IMR-90 (cell line): ENCODE results near the gene FBXO15. TPM values are rescaled to one million over a fixed set of nuclear protein-coding genes. Genes with fewer than 3 reads are reported as not detected.

ENCODE experiments used
- ATAC-seq: fragments of 200-7000 bp; cut with Tn5 transposase; 2 replicates; pipeline ENCODE4 v1.9.1; 2020; ENCODE audit warnings: low read depth, mild to moderate bottlenecking, moderate library complexity
- BruUV-seq: library from RNA; stranded (reverse); fragments of 400-500 nt; replicated peaks from 2 replicates; lab custom pipeline; 2021; lab: Mats Ljungman, UMichigan
- CTCF ChIA-PET: fragments of 300-600 bp; formaldehyde crosslinking; extraction: SDS; loops from one replicate; lab custom pipeline; 2021; ENCODE audit warnings: antibody characterized with exemption; lab: Yijun Ruan, JAX
- POLR2A ChIA-PET: fragments of 300-600 bp; sonication (Branson Sonifier 250); formaldehyde crosslinking; loops from one replicate; lab custom pipeline; 2022; ENCODE audit warnings: antibody characterized with exemption; ENCODE audit not compliant: unreplicated experiment; lab: Charles Lee
- DNase-seq: peaks from one replicate; pipeline ENCODE4 v3.0.0; 2013
- H2AFZ ChIP-seq: replicated peaks from 2 replicates; pipeline ENCODE3; 2013; ENCODE audit warnings: low read length, mild to moderate bottlenecking; ENCODE audit not compliant: poor library complexity
- H2AK5ac ChIP-seq: 2 replicates; pipeline ENCODE4 v1.6.1; 2013; ENCODE audit warnings: low read depth, low read length, inconsistent platforms
- H2AK9ac ChIP-seq: replicated peaks from 2 replicates; pipeline ENCODE3; 2013; ENCODE audit warnings: mild to moderate bottlenecking, low read depth, low read length, moderate library complexity; ENCODE audit not compliant: poor library complexity
- H2BK120ac ChIP-seq: 2 replicates; pipeline ENCODE4 v1.6.1; 2013; ENCODE audit warnings: low read depth, low read length, inconsistent platforms
- H2BK15ac ChIP-seq: 3 replicates; pipeline ENCODE4 v1.6.1; 2013; ENCODE audit warnings: low read depth, low read length, inconsistent platforms
- H2BK20ac ChIP-seq: 2 replicates; pipeline ENCODE4 v1.6.1; 2013; ENCODE audit warnings: low read depth, mild to moderate bottlenecking, inconsistent platforms, low read length, moderate library complexity
- H2BK5ac ChIP-seq: 2 replicates; pipeline ENCODE4 v1.6.1; 2013; ENCODE audit warnings: mild to moderate bottlenecking, low read depth, low read length, inconsistent platforms; ENCODE audit not compliant: poor library complexity, severe bottlenecking
- H3K14ac ChIP-seq: replicated peaks from 2 replicates; pipeline ENCODE4 v1.6.1; 2013; ENCODE audit warnings: low read depth, low read length, inconsistent platforms
- H3K18ac ChIP-seq: 2 replicates; pipeline ENCODE4 v1.6.1; 2013; ENCODE audit warnings: low read depth, low read length, control low read depth
- H3K23ac ChIP-seq: 2 replicates; pipeline ENCODE4 v1.6.1; 2013; ENCODE audit warnings: low read depth, low read length, inconsistent platforms
- H3K27ac ChIP-seq: 2 replicates; pipeline ENCODE4 v1.5.1; 2013; ENCODE audit warnings: mild to moderate bottlenecking, control low read depth, low read length; ENCODE audit not compliant: insufficient read depth
- H3K27me3 ChIP-seq: 2 replicates; pipeline ENCODE4 v1.6.1; 2013; ENCODE audit warnings: low read length; ENCODE audit not compliant: control insufficient read depth, insufficient read depth
- H3K36me3 ChIP-seq: 2 replicates; pipeline ENCODE4 v1.6.1; 2013; ENCODE audit warnings: low read length, mixed read lengths; ENCODE audit not compliant: control insufficient read depth, insufficient read depth
- H3K4ac ChIP-seq: 2 replicates; pipeline ENCODE4 v1.6.1; 2013; ENCODE audit warnings: low read depth, low read length, inconsistent platforms
- H3K4me1 ChIP-seq: 2 replicates; pipeline ENCODE4 v1.6.1; 2013; ENCODE audit warnings: low read length, mixed read lengths; ENCODE audit not compliant: control insufficient read depth, insufficient read depth
- H3K4me2 ChIP-seq: 2 replicates; pipeline ENCODE4 v1.6.1; 2013; ENCODE audit warnings: low read depth, mild to moderate bottlenecking, control low read depth, low read length, moderate library complexity
- H3K4me3 ChIP-seq: 2 replicates; pipeline ENCODE4 v1.5.1; 2013; ENCODE audit warnings: low read depth, mild to moderate bottlenecking, control low read depth, low read length, moderate library complexity; ENCODE audit not compliant: insufficient read depth
- H3K56ac ChIP-seq: 2 replicates; pipeline ENCODE4 v1.6.1; 2013; ENCODE audit warnings: low read length, inconsistent platforms; ENCODE audit not compliant: insufficient read depth; ENCODE audit errors: extremely low read depth
- H3K79me1 ChIP-seq, 2 experiments: 2 replicates each; pipeline ENCODE4 v1.6.1; 2013; ENCODE audit warnings: low read length in 2 of 2, inconsistent platforms in 1 of 2, low read depth in 1 of 2
- H3K9ac ChIP-seq: 2 replicates; pipeline ENCODE4 v1.6.1; 2013; ENCODE audit warnings: low read depth, low read length, control low read depth
- H3K9me1 ChIP-seq: 2 replicates; pipeline ENCODE4 v1.6.1; 2013; ENCODE audit warnings: low read length, inconsistent platforms; ENCODE audit not compliant: insufficient read depth
- H3K9me3 ChIP-seq: 2 replicates; pipeline ENCODE4 v1.6.1; 2013; ENCODE audit warnings: low read length; ENCODE audit not compliant: control insufficient read depth, insufficient read depth
- H4K20me1 ChIP-seq: 2 replicates; pipeline ENCODE4 v1.6.1; 2013; ENCODE audit warnings: low read length, inconsistent platforms; ENCODE audit not compliant: insufficient read depth
- H4K5ac ChIP-seq: 2 replicates; pipeline ENCODE4 v1.6.1; 2013; ENCODE audit warnings: mild to moderate bottlenecking, low read depth, low read length, control low read depth
- H4K8ac ChIP-seq, 2 experiments: 2 replicates each; pipeline ENCODE4 v1.6.1; 2013; ENCODE audit warnings: low read depth in 2 of 2, low read length in 2 of 2, control low read depth in 1 of 2, inconsistent platforms in 1 of 2
- H4K91ac ChIP-seq: 2 replicates; pipeline ENCODE4 v1.6.1; 2013; ENCODE audit warnings: low read depth, low read length, inconsistent platforms; ENCODE audit not compliant: insufficient read depth
- BHLHE40 ChIP-seq: fragments of 150-350 bp; IDR thresholded peaks from 2 replicates; pipeline ENCODE4 v1.6.1; 2016; ENCODE audit warnings: mild to moderate bottlenecking, low read depth, low read length
- MXI1 ChIP-seq: IDR thresholded peaks from 2 replicates; pipeline ENCODE4 v1.6.1; 2012; ENCODE audit warnings: low read depth, mild to moderate bottlenecking, low read length, moderate library complexity, borderline replicate concordance
- RAD21 ChIP-seq: IDR thresholded peaks from 2 replicates; pipeline ENCODE4 v1.6.1; 2012; ENCODE audit warnings: low read length, improper control_type of control experiment
- RCOR1 ChIP-seq: IDR thresholded peaks from 2 replicates; pipeline ENCODE4 v1.6.1; 2012; ENCODE audit warnings: mild to moderate bottlenecking, low read length, improper control_type of control experiment; ENCODE audit not compliant: insufficient replicate concordance
- SMC3 ChIP-seq: fragments of 150-350 bp; IDR thresholded peaks from 2 replicates; pipeline ENCODE4 v1.6.1; 2016; ENCODE audit warnings: low read depth, mild to moderate bottlenecking, antibody characterized with exemption, low read length, moderate library complexity
- WGBS, 2 experiments: methylation state at CpG; one replicate each; pipeline versions ENCODE4 v1.1.5 to v1.1.7; 2013; ENCODE audit warnings: missing lambda C conversion rate in 2 of 2; ENCODE audit not compliant: insufficient read length in 1 of 2; ENCODE audit errors: extremely low coverage in 2 of 2; 5-methylcytosine and 5-hydroxymethylcytosine counted together
- dilution Hi-C: fragments of 300-500 bp; cut with HindIII; formaldehyde crosslinking; loops from one replicate; pipeline ENCODE4 v1.14.3; 2018; ENCODE audit warnings: low sequenced_read_pairs; ENCODE audit not compliant: unreplicated experiment
- in situ Hi-C: fragments of 300-500 bp; cut with MboI; formaldehyde crosslinking; loops from 3 replicates; pipeline ENCODE4 v1.14.3; 2019; ENCODE audit warnings: low sequenced_read_pairs, inconsistent platforms, mixed read lengths
- intact Hi-C: fragments of 100-400 bp; cut with micrococcal nuclease; formaldehyde crosslinking; loops from 2 replicates; pipeline ENCODE4 v1.10.0; 2022
- polyA plus RNA-seq, 3 experiments: library from polyadenylated mRNA; depleted of rRNA; stranded (reverse); fragments of >200 nt; gene quantifications; 2 replicates each; pipeline ENCODE4 v1.2.3, GENCODE V29; 2012; ENCODE audit warnings: low replicate concordance in 1 of 3
- total RNA-seq: library from RNA; depleted of rRNA; stranded (reverse); fragments of >200 nt; gene quantifications from 2 replicates; pipeline ENCODE4 v1.2.3, GENCODE V29; 2012

FBXO15 gene
- total and polyA plus RNA-seq, 2 of the 4 experiments (the other 2 are of a cell fraction): 0.90 to 2.0 TPM

DNA sequence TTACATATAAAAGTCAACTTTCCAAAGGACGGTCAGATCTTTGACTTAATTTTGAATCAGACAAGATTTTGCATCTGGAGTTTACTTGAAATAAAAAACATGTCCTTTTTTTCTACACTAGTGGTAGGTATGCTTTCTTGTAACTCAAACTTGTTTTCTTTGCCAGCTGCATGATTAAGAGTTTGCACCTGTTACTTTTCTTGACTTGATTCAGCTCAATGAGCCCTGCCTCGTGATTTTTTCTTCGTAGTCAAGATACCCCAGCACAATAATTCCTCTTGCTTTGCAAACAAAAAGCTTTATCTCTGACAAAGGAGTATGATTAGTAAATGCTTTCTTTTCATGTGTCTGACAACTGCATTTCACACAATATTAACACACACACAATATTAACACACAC lies 82.3 kb downstream of the FBXO15 start:
- DNase-seq: no peak
- no peak overlapping the region for H4K5ac ChIP-seq
- H2AK5ac ChIP-seq: no peak overlapping the region
- no peak overlapping the region for H4K91ac ChIP-seq
- H2BK15ac ChIP-seq: no peak overlapping the region
- H3K4me1 ChIP-seq: no peaks in the 10 kb centered on the region
- no peaks in the 10 kb centered on the region for H3K79me1 ChIP-seq
- H3K36me3 ChIP-seq: no peaks in the 10 kb centered on the region
- no peak overlapping the region for H3K4me2 ChIP-seq
- no peaks in the 10 kb centered on the region for H4K20me1 ChIP-seq
- in situ Hi-C loops (no loop called here), intact Hi-C loops (no loop called here), dilution Hi-C loops (no loop called here)
- H3K9me3 ChIP-seq: 0 out of 2 replicates have a peak, but pooled peaks cover 3% of the 10 kb centered on the region
- no peak overlapping the region for H2BK5ac ChIP-seq
- H3K18ac ChIP-seq: no peak overlapping the region
- no peak overlapping the region for H2BK120ac ChIP-seq
- H3K4me3 ChIP-seq: no peak overlapping the region
- WGBS, 2 experiments: no CpG with 5 or more reads among the region's 3 CpGs
- H2BK20ac ChIP-seq: no peak overlapping the region
- ChIA-PET POLR2A (no interaction called here), CTCF (interaction anchor here (1.0 kb wide), 1 partner anchor 15 kb away, joined by 3 read pairs; no protein-coding TSS in a partner anchor)
- no peak overlapping the region for H3K4ac ChIP-seq
- H3K9me1 ChIP-seq: no peaks in the 10 kb centered on the region
- H3K9ac ChIP-seq: no peak overlapping the region
- BruUV-seq: no TSS peak
- no peak overlapping the region for H3K23ac ChIP-seq
- TF ChIP-seq BHLHE40 (no peak), RAD21 (no peak), RCOR1 (no peak), MXI1 (no peak), SMC3 (no peak)
- no peak overlapping the region for H4K8ac ChIP-seq
- ATAC-seq: no peak
- no peak overlapping the region for H3K56ac ChIP-seq
- no peak overlapping the region for H3K27ac ChIP-seq
- H2AFZ ChIP-seq: no peak overlapping the region
- H3K27me3 ChIP-seq: peaks cover 29% of the 10 kb centered on the region
- H2AK9ac ChIP-seq: no peak overlapping the region
- H3K14ac ChIP-seq: no peak overlapping the region
